CD4-positive, alpha-beta T cell treated with Interleukin-17A for 4 hours (primary cell): ENCODE results near the gene PI4KA.
"Not testable (repeated sequence)": the region's sequence is repeated elsewhere in the genome, so short reads cannot be mapped to it uniquely, and the experiment has no call there.

Experiments
- DNase-seq: peaks from one replicate; pipeline ENCODE4 v3.0.0-alpha.2; 2020; ENCODE audit warnings: mixed read lengths

PI4KA gene

DNA sequence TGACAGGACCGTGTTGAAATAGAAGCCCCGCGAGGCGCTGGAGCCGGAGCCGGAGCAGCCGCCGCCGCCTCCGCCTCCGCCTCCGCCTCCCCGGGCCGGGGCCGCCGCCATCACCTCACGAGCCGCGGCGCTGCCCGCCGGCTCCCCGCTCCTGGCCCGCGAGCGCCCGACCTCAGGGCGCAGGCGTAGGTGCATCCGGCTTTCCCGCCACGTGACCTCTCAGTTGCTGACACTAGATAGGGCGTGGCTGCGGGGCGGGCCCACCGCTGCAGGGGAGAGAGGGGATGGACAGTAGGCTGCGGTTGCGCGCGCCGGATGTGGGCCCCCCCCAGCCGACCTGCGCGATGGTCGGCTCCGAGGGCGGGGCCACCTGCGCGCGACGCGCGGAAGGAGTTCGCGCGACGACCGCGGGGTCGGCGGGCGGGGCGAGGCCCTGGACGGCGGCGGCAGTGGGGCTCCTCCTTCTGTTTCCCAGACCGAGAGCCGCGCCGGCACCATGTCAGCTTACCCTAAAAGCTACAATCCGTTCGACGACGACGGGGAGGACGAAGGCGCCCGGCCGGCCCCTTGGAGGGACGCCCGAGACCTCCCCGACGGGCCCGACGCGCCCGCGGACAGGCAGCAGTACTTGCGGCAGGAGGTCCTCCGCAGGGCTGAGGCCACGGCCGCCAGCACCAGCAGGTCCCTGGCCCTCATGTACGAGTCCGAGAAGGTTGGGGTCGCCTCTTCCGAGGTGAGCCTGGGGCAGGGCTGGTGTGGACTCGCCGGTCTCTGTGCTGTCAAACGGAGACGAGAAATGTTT is at the start of gene PI4KA, which contains the start of gene SNAP29:
Gene PI4KA, minus strand, starts transcription at position 197 of the 802 bp plus-strand sequence. Its CDS starts 86 bp downstream, at position 111.
Gene SNAP29, plus strand, starts transcription at position 393 of the 802 bp plus-strand sequence. Its CDS starts 104 bp downstream, at position 497.
- DNase-seq = peak; percentile 100

DNA sequence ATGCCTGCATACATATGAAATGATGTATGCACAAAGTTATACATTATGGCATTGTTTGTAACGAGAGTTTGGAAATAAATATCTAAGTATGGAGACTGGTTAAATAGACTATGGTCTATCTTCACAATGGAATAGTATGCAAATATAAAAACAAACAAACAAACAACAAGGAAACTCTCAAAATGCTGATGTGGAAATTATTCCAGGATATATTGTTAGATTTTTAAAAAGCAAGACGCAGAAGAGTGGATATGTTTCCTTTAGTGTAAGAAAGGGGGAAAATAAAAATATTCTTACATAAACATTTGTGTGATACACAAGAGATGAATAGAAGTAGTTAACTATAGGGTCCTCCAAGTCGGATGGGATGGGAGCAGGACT is 47.8 kb upstream of the PI4KA start:
- no peak for DNase-seq

DNA sequence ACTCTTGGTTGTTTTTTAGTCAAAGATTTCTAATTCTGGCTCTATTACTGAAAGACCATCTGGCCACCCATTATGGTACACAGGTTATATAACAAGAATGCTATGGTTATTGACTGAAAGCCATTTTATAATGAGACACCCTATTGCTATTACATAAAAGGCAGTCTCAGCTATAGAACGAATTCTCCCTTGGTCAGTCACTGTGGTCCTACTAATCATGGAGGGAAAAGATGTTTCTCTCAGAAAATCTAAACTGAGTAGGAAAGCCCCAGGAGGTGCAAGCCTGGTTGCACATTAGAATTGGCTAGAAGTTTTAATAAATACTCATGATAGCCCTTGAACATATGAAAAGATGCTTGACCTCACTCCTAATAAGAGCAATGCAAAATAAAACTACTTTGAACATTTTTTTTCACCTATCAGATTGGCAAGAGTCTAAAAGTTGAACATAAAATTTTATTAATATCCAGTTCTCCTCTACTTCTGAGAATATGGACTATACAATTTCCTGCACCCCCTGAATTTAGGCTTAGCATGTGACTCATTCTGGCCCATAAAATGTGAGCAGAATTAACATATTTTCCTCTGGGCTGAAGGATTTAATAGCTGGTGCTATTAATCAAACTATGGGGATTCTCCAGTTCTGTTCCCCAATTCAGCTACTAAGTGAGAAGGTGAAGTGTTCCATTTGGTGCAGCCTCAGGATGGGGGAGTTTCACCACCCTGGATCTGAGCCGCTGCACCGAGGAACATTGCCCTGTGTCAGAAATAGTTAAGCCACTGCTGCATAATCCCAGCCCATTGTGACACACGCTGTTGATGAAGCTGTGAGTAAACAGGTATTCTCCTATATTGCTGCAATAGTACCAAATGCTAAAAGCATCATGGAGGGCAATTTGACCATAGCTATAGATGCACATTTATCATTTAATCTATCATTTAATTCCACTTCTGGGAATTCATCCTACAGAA is 47.1 kb upstream of the PI4KA start:
- DNase-seq = no peak

DNA sequence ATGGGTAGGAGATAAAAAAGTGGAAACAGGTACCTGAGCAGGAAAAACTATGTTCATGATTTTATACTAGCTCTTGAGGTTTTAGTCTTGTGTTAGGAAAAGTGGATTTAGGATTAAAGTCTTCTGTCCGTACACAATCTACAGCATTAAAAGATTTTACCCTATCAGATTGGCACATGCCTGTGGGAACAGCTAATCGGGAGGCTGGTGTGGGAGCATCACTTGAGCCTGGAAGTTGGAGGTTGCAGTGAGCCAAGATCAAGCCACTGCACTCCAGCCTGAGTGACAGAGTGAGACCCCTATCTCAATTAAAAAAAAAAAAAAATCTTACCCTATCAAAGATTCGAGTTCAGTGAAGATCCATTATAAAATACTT is 46.4 kb upstream of the PI4KA start:
- DNase-seq = no peak

DNA sequence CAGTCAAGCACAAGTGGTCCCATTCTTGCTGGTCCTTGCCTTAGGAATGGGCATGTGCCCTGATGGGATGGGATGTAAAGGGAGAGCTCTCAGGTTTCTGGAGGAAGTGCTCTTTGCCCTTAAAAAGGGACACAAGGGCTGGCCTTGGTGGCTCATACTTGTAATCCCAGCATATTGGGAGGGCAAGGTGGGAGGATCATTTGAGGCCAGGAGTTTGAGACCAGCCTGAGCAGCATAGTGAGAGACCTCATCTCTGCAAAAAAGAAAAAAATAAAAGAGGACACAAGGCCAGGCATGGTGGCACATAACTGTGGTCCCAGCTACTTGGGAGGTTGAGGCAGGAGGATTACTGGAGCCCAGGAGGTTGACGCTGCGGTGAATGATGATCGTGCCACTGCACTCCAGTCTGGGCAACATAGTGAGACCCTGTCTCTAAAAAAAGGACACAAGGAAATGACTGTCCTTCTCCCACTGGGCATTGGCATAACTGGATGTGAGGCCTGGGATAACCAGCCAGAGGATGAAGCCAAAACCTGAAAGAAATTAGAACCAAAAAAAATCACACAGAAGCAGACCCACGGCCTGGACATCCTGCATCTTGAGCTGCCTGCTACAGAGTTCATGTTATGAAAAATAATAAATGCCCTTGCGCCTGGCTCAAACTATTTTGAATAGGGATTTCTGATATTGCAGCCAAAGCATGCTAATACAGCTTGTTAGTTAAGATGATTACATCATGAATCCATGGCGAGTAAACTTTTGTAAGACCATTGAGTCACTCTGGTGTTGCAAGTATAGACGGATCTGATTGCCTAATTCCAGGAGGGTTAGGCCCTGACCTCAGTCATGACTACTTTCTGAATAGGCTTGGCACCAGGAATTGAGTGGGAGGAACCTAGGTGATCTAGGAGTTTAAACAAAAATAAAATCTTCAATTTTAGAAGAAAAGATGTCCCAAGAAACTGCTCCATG is 45.7 kb upstream of the PI4KA start:
- no peak for DNase-seq

DNA sequence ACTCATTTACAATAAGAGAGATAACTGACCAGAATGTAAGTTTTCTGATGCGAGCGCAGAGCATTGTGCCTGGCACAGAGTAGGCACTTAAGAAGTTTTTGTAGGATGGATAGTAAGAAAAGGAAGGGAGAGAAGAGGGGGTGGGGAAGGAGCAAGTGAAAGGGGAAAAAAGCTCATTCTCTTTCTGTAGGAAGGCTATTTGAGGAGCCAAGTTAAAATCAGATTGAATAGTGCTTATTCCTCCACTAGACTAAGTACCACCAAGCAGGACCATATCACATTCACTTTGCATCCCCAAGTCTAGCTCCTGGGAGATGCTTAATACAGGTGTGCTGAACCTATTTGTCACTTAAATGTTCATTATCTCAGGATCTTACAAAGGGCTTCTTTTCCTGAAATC is 44.5 kb upstream of the PI4KA start:
- no peak for DNase-seq

DNA sequence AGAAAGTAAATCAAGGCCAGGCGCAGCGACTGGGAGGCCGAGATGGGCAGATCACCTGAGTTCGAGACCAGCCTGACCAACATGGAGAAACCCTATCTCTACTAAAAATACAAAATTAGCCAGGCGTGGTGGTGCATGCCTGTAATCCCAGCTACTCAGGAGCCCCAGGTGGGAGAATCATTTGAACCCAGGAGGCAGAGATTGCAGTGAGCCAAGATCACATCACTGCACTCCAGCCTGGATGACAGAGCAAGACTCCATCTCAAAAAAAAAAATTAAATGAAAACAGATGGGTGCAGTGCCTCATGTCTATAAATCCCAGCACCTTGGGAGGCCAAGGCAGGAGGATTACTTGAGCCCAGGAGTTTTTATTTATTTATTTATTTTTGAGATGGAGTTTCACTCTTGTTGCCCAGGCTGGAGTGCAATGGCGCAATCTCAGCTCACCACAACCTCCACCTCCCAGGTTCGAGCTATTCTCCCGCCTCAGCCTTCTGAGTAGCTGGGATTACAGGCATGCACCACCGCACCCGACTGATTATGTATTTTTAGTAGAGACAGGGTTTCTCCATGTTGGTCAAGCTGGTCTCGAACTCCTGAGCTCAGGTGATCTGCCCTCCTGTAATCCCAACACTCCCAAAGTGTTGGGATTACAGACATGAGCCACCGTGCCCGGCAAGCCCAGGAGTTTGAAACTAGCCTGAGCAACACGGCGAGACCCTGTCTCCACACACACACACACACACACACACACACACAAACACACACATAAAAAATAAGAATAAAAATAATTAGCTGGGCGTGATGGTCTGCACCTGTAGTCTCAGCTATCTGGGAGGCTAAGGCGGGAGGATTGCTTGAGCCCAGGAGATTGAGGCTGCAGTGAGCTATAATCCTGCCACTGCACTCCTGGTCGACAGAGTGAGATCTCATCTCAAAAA is 42.8 kb upstream of the PI4KA start:
- DNase-seq = not testable (repeated sequence)

DNA sequence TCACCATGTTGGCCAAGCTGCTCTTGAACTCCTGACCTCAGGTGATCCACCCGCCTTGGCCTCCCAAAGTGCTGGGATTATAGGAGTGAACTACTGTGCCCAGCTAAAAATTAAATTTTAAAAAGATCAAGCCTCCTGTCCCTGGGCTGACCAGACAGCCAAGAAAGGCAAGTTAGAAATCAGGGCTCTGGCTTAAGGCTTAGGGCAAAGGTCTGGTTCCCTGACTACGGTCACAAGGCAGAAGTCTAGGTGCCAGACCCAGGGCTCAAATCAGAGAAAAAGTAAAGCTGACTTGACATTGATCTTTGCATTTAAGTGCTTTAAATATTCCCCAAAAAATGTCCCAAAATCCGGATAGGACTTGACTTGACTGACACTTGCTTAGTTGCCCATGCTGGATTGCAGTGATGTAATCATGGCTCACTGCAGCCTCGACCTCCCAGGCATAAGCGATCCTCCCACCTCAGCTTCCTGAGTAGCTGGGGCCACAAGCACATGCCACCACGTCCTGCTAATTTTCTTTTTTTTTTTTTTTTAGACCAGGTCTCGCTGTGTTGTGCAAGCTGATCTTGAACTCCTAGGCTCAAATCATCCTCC is 41.3 kb upstream of the PI4KA start:
- DNase-seq = no peak

DNA sequence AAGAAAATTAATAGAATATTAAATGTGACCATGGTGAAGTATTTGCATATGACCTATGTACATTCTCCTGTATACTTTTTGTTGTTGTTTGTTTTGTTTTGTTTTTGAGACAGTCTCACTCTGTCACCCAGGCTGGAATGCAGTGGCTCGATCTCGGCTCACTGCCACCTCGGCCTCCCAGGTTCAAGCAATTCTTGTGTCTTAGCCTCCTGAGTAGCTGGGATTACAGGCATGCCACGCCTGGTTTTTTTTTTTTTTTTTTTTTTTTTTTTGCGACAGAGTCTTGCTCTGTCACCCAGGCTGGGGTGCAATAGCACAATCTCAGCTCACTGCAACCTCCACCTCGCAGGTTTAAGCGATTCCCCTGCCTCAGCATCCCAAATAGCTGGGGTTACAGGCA is 39.1 kb upstream of the PI4KA start:
- not testable (repeated sequence) for DNase-seq

DNA sequence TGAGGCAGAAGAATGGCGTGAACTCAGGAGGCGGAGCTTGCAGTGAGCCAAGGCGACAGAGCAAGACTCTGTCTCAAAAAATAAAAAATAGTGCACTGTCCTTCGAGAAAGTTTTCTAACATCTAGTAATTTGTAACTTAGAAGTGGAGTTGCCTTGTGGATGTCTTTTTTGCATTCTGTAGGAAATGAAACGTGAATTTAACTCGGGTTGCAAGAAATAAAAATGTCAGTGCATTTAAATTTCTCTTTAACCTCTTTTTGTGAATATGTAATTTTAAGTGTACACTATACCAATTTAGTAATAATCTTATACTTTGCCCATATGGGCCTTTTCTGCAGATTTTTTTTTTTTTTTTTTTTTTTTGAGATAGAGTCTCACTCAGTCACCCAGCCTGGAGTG is 32.4 kb upstream of the PI4KA start:
- DNase-seq = no peak

DNA sequence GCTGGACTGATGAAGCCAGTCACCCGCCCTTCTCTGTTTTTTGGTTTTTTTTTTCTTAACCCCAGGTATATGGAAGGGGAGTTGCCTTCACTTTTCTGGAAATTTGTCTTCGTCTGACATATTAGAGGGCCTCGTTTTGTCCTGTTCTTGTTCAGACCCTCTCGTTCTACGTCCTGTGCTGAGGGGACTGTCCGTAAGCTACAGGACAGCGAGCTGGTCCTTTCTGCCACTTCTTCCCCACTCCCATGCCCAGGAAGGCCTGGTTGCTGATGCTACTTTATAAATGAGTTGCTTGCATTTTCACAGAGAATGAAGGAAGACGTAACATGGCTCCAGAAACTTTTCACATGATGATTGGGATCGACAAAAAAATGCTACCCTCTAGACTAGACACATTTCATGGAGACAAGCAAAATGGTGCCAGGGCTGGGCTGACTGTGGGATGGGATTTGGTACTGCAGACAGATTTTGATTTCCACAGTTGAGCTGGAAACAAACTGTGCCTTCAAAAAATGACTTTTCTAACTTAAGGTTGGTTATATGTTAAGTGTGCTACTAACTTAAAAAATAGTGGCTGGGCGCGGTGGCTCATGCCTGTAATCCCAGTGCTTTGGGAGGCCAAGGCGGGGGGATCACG is 31.4 kb upstream of the PI4KA start:
- no peak for DNase-seq

DNA sequence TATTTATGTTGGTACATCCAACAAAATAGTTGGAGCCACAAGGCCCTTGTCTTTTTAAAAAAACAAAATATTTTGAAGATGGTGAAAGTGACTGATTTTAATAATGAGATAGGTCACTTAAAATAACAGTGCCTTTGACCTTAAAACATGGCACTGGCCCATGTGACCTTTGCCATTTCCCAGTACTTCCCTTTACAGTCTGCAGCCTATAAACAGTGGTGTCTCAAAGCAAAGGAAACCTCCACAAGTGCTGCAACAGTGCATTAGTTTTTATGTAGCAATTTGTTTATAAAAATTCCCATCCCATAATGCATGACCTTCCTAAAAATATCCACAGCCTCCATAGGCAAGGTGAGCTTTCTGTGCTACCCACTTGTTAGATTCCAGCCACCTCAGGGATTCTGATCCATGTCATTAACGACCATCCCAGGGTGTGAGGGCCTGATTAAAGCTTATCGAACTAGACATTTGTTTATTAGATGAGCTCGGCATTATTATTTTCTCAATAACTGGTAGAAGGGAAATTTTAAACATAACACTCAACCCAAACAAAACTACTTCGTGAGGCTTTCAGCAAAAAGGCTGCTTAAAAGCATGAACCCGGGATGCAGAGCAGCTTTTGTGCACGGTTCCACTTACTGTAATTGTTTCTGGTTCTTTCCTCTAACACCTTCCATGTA is 30.6 kb upstream of the PI4KA start:
- no peak for DNase-seq

DNA sequence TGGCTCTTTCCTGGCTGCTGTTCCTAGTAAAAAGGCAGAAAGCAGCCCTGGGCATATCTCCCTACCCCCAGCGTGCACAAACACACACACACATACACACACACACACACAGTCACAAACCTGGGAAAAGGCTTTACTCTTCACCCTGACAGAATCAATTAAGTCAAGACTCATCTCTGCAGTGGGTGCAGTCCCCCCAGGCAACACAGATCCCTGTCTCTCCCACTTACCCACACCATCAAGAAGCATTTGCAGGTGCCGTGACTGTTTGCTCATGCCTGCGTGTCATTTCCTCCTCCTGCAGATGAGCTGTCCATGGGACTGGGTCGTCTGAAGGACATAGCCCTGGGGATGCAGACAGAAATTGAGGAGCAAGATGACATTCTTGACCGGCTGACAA is 28.8 kb upstream of the PI4KA start:
- no peak for DNase-seq

DNA sequence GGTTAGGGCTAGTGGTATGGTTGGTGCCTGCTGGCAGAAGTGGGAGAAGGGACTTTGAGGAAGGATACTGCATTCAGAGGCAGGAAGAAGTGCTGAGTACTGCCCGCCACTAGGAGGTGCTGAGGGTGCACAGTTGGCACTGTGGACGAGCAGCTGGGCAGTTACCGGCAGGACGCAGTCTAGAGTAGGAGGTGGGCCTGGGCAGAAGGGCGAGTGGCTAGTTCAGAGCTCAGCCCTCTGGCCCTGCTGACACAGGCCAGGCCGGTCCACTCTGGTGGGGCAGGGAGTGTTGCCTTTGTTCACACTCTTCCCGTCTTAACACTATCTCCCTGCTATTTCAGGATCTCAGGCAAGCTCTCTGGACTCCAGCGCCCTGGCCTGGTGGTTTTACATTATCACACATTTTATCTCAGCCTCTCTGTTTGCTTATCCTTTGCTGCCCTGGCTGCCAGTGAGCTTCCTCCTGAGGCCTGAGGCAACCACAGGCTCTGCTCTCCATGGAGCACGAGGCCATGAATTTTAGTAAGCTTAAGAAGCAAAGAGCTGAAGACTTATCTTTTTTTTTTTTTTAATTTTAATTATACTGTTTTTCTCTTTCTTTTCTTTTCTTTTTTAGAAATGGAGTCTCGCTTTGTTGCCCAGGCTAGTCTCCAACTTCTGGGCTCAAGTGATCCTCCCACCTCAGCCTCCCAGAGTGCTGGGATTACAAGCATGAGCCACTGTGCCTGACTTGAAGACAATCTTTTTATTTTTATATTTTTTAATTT is 27.1 kb upstream of the PI4KA start:
- peak; percentile 60 for DNase-seq

DNA sequence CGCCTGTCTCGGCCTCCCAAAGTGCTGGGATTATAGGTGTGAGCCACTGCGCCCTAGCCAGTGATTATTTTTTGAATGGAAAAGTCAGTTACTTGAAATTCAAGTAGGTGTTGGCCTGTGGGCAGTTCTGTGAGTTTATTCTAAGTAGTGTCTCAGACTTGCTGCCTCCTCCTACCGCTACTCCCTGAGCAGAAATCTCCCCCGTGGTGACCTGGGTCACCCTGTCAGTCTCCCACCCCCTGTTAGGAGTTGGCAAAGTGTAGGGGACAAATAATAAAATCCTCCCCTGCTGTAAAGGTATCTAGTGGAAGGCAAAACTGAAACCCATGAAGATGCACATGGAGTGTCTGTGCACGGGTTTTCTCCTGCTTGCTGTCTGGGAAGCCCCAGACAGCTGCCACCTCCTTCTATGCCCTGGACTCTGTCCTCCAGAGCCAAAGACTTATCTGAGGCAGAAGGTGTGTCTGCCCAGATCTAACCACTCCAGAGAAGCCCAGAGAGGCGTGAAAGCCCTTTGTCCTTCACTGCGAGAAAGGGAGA is 26.5 kb upstream of the PI4KA start:
- DNase-seq = no peak

DNA sequence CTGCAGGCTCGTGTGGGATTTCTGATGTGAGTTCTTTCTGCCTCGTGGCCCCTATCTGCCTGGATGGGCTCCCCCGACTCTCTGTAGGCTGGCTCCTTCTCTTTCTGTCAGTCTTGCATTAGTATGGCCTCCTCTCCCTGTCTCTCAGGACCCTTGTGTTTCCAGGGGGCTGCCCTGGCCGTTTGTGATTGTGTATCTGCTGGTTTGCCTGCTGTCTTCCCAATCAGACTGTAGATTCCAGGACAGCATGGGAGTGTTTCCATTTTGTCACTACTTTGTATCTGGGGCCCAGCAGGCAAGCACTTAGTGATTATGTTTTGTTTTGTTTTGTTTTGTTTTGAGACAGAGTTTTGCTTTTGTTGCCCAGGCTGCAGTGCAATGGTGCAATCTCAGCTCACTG is 25.8 kb upstream of the PI4KA start:
- DNase-seq = no peak

DNA sequence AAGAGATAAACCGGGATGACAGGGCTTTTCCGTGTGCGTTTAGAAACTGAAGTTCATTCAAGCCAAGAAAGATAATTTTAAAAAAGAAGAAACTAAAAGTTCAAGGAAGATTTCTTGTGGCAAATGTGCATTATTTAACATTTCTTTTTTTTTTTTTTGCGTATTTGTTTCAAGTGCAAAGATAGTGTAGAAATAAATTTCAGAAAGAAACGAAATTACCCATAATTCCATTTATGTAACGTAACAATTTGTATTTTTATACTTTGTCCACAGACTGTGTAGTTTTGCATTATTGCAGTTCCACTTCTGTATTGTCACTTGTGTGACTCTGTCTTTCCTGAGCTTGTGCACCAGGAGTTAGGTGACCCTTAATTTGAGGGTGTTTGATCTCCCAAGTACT is 24.2 kb upstream of the PI4KA start:
- no peak for DNase-seq
